Activated T-cell treated with anti-CD3 and anti-CD28 coated beads, Interleukin-2, amount 50 U/mL, for 1 hour (primary cell): ENCODE results near the gene CITED4.

Source experiments
- DNase-seq: peaks from one replicate; pipeline ENCODE4 v3.0.0-alpha.2; 2020

The CITED4 gene

DNA sequence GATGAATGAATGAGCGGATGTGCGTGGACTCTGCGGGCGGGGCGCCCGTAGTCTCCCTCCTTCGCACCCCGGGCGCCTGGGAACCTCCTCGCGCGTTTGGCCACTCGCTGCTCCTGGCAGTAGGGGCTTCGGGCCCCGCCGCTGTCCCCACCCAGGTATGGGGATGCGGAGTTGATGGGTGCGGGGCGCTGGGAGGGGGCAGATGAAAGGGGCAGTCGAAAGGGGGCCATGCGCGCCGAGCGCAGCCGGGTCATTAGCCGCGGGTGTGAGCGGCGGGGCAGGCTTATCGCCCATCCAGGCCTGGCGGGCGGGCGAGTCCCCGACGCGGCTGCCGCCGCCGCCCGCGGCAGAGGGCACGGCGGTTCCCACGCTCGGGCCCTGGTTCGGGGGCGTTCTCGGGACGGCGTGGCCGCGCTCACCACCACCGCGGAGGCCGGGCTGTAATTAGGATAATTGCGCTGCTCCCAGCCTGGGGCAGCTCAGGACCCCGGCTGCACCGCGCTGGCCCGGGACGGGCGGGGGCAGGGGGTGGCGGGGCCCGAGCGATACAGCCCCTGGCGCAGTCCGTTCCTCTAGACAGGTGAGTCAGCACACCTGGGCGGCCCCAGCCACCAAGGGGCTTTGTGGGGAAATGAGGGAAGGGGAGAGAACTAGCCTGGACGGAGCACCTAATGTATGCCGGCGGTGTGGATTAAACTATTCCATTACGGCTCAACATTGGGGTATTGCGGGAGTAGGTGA, 22.1 kb upstream of the CITED4 start:
- no peak for DNase-seq

DNA sequence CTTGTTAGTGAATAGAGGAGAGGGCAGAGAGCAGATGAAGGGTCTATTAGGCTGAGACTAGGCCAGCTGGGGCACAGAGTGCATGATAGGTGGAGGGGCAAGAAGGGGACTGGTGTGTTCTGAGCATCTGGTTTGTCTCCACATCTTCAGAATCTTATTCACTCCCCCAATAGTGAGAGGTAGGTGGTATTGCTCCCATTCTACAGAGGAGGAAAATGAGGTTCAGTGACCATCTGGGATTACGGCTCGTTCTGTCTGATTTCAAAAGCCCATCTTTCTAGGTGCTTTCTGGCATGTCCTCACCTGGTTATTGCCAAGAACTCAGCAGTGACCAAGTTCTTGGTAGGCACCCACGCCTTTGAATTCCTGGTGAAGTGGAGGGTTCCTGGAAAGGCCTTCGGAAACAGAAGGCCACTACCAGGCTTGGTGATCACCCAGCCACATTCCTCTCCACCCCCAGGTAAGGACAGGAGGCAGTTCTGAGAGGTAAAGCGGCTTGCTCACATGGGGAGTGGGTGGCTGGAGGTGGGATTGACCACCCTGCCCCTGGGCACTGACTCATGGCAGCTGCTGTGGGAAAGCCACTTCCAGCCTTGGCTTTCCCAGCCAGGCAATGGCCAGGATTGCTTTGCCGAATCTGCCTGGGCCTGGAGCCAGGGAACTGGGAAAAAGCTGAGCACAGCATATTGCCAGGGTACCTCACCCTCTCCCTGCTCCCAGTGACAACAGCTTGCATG, 18.8 kb upstream of the CITED4 start:
- no peak for DNase-seq

DNA sequence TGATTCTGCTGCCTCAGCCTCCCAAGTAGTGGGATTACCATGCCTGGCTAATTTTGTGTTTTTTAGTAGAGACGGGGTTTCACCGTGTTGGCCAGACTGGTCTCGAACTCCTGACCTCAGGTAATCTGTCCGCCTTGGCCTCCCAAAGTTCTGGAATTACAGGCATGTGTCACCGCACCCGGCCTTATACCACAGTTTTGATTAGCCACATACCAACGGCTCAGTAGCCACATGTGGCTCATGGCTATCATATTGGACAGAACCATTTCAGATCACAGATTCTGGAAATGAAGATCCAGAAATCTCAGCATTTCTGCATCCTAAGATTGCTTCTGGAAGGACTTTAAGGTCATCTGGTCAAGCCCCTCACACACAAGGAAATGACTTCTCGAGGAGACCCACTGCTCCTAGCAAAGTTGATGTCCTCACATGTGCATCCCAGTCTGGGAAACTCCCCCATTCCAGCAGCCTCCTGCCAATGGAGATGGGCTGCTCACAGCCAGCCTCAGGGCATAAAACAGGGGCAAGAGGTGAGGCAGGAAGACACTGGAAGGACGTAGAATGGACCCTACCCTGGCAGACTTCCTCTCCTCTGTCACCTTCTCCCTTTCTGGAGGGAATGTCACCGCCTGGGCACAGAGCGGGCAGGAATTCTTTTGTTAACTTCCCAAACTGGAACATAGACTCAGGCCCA, 17.5 kb upstream of the CITED4 start:
- no peak for DNase-seq

DNA sequence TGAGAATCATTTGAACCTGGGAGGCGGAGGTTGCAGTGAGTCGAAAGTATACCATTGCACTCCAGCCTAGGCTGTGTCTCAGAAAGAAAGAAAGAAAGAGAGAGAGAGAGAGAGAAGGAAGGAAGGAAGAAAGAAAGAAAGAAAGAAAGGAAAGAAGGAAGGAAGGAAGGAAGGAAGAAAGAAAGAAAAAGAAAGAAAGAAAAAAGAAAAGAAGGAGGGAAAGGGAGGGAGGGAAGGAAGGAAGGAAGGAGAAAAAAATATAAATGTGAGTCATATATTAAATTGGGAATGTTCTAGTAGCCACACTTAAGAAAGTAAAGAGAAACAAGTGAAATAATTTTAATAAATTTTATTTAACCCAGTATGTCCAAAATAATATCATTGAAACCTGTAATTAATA, 16.7 kb upstream of the CITED4 start:
- DNase-seq = no peak

DNA sequence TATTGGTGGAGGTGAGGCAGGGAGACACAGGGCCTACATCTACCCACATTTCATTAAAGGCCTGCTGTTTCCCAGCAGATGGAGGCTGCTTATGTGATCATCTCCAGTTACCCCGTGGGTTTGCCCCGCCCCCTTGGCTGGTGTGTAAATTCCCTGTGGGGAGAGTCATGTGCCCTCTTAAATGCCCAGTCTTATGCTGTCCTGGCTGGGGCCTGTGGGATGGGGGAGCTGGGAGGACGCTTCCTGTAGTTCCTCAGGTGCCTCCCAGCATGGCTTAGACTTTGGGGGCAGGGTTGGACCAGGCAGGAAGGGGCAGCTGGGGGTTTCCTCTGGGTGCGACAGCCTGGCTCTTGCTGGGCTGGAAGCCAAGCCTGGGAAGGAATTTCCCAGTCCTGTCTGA, 15.5 kb upstream of the CITED4 start:
- no peak for DNase-seq

DNA sequence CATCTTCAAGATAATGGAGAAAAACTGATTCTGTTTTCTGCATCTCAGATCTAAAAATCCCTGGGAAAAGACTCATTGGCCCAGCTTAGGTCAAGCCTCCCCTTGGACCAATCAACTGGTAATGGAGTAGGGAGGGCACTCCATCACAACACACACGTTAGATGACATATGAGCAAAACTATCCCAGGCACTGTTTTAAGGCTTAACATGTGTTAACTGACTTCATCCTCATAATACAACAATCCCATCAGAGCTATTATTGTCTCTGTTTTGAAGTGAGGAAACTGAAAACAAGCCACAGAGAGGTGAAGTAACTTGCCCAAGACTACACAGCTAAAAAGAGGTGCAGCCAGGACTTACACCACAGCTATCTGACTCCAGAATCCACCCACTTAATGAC, 14.7 kb upstream of the CITED4 start:
- DNase-seq = no peak

DNA sequence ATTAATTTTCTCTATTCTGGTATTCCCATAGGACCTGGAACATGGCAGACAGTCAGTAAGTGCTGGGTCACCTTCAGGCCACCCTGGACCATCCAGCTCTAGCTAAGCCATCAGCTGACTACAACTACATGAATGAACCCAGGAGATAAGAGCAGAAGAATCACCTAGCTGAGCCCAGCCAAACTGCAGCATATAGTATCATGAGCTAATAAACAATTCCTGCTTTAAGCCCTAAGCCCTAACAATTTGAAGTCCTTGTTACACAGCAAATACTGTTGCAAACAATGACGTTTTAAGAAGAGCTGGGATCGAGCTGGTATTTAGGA, 14.2 kb upstream of the CITED4 start:
- DNase-seq = no peak

DNA sequence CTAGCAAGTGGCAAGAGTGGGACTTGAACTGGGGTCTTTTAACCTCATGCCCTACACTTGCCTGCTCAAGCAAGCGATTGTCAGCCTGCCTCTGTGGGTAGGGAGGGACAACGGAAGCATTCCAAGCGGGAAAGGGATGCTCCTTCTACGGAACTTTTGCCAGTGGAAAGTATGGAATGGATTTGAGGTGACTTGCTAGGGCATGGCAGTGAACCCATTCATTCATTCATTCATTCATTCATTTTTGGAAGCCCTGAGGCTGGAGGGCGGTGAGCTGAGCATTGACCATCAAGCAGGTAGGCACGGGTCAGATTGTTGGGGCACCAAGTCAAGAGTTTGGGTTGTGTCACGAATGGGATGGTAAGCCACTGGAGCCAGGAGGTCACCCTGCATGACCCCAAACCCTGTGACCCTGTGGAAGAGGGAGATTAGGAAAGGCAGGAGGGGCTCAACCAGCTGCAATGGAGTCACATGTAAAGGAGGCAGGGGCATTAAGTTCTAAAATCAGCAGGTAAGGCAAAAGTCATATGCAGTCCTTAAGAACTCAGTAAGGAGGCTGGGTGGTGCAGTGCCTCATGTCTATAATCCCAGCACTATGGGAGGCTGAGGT, 11.8 kb upstream of the CITED4 start:
- no peak for DNase-seq

DNA sequence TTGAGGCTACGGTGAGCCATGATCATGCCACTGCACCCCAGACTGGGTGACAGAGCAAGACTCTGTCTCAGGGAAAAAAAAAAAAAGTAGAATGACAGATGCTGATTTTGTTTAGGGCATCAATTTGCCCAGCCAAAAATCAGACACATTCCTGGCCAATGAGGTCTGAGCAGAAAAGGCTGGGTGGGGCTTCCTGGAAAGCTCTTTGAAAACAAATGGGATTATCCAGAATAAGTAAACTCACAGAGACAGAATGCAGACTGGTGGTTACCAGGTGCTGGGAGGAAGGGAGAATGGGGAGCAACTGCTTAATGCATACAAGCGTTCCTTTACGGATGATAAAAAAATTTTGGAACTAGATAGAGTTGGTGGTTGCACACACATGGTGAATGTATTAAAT, 10.1 kb upstream of the CITED4 start:
- no peak for DNase-seq

DNA sequence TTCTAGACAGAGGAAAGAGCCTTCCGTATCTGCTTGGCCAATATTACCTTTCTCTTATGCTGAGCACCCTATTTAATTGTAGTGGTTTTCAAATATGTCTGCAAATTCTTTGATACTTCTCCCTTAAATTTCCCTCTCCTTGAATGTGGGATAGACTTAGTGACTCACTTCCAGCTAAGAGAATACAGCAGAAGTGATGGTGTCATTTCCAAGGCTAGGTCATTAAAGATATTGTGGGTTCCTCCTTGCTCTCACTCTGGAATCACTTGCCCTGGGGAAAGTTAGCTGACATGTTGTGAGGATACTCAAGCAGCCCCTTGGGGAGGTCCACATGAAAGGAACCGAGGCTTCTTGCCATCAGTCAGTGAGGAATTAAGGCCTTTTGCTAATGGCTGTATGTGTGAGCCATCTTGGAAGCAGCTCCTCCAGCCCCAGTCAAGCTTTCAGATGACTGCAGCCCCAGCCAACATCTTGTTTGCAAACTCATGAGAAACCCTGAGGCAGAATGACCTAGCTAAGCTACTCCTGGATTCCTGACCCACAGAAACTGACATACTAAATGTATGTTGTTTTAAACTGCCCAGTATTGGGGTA, 8.1 kb upstream of the CITED4 start:
- no peak for DNase-seq

DNA sequence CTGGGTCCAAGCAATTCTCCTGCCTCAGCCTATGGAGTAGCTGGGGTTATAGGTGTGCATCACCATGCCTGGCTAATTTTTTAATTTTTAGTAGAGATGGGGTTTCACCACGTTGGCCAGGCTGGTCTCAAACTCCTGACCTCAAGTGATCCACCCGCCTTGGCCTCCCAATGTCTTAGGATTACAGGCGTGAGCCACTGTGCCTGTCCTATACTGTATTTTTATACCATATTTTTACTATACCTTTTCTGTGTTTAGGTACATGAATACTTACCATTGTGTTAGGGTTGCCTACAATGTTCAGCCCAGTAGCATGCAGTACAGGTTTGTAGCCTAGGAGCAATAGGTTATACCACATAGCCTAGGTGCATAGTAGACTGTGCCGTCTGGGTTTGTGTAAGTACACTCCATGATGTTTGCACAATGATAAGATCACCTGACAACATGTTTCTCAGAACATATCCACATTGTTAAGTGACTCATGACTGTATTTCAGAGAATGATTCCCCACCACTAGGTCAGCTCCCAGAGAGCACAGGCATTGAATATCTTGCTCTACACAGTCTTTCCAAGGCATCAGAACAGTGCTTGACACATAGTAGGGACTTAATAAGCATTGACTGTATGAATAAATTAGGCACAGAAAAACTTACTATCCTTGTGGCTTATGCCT, 6.0 kb upstream of the CITED4 start:
- no peak for DNase-seq

DNA sequence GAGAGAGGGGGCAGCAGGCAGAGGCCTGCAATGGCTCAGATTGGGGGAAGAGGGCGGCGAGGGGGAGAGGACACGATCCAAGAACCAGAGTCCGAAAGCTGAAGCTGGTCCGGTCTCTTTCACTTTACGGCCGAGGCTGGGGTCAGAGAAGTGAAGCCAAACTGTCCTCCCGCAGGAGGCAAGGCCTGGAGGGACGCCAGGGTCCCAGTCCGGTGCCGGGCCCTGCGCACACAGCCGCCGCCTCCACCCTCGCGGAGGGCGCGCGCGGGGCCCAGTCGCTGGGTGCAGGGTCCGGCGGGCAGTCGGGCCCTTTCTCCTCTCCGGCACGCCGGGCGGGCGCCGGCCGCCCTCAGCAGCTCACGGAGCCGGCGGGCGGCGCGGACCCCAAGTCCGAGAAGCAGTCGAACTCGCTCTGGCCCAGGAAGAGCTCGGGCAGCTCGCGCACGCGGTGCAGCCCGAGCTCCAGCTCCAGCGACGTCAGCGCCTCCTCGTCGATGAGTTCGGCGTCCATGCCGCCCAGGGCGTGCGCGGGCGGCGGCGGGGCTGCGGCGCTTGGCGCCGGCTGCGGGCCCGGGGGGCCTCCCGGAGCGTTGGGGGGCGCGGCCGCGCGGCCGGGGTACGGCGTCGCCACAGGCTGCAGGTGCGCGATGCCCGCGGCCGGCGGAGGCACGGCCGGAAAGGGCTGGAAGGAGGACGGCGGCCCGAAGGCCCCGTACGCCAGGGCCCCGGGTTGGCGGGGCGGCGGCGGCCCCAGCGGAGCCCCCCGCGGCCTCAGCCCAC, 749 bp downstream of the CITED4 start:
- peak; percentile 56 for DNase-seq

DNA sequence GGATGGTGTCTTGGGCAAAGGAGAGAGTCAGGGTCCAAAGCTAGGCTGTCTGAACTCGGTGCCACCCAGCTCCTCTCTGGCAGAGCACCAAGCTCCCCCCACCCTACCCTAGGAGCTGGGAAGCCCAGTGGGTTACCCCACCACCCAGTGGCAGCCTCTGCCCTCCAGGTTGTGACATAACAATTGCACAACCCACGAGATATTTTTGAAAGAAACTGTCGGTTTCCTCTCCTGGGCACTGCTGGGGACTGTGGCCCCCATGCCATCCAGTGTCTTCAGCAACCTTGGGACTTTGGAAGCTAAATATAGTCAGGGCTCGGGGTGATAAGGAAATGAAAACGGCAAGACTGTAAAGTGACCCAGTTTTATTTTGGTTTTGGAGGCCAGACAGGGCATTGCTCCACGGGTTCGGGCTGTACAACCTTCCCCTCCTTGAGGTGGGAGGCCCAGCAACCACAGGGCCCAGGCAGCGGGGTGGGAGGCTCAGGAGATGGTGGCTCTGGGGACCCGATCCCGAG, 1.4 kb downstream of the CITED4 start:
- DNase-seq = no peak

DNA sequence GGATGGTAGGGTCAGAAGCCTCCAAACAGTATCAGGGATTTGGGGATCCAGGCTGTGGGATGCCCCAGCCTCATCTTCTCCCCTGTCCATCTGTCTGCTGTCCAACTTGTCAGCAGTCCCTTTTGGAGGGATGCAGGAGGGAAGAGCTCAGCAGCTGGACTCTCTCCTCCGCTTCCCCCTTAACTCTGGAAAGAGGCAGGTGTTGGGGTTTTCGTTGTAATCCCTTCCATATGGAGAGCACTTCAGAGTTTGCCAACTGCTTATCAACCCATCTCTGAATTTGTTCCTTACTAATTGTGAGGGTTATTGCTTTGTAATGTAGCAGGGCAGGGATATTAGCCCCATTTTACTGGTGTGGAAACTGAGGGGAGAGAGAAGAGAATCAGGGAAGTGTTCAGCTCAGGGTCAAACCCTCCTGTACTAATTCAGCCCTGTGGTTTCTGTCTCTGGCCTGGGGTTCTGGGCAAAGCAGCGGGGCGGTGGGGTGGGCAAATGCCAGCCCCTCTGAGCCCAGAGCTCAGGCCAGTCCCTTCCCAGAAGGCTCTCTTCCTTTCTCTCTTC, 3.2 kb downstream of the CITED4 start:
- no peak for DNase-seq

DNA sequence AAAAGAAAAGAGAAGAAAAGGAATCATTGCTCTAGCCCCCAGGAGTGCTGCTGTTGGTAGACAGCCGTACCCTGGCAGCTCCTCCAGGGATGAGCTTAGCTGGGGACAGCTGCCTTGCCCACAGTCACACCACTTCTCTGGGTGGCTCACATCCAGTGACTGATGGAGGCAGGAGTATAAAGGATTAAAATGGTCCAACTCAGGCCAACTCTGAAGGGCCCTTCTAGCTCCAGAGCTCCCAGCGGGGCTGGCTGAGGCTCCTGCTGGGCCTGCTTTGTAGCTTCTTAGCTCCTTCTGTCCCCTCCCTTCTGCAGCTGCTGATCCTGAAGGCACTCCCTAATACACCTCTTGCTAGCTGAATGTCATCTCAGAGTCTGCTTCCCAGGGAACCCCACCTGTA, 4.4 kb downstream of the CITED4 start:
- DNase-seq = no peak

DNA sequence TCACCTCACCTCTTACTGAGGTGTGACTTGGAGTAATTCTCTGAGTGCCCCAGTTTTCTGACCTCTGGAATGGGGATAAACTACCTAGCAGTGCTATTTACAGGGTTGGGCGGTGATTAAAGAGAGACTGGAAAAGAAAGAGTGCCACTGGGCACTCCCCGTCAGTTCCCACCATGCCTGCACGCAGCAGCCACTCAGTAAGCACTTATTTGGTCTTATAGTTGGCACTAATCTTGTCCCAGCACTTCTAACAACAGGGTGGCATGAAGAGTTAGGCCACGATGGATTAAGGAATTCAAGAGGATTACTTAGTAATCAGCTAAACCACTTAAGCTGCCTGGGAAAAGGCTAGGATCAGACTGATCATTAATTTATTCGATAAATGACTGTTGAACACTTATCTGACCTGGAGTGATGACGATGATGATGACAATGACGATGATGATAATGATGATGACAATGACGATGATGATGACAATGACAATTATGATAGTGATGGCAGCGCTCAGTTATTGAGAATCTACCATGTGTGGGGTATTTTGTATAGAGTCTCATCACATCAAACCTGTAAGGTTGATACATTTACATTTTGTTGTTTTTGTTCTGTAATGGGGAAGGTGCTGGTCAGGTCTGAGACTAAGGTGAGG, 5.4 kb downstream of the CITED4 start:
- DNase-seq = no peak

DNA sequence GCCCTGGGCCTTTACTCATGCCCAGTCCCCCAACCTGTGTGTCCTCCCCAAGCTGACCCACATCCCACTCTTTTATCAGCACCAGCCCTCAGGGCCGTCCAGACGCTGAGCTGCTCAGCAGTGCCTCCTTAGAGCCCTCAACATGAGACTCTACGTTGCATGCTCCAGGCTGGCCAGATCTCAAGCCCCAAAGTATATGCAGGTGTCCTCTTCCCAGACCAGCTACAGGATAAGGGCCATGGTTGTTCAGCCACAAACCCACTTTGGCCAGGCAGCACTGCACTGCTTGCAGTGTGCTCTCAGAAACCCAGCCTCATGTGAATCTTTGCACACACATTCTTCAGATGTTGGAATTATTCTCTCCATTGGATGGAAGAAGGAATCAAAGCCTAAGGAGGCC, 6.0 kb downstream of the CITED4 start:
- DNase-seq = no peak

DNA sequence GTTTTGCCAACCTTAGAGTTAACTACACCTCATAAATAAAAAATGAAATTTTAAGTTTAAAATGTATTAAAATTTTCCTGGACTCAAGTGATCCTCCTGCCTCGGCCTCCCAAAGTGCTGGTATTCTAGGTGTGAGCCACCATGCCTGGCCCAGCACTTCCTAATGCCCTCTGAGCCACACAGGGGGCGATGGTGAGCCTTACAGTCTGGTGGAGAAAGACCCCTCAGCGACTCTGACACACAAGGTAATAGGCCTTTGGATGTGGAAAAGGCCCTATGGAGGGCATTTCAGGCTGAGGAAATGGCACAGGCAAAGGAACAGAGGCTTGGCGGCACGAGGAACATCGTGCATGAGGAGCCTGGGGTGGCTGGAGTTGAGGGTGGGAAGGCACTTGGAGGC, 6.7 kb downstream of the CITED4 start:
- peak; percentile 31 for DNase-seq

DNA sequence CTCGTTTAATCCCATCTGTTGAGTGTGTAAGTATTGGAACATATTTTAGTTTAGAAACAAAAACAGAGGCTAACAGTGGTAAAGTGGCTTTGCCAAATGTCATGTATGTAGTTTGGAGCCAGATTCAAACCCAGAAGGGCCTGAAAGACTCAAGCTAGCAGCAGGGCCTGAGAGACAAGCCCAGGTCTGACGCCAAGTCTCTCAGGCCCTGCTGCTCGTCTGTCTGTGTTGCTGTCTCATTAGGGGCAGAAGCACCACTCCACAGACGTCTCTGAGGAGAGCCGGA, 8.3 kb downstream of the CITED4 start:
- no peak for DNase-seq

DNA sequence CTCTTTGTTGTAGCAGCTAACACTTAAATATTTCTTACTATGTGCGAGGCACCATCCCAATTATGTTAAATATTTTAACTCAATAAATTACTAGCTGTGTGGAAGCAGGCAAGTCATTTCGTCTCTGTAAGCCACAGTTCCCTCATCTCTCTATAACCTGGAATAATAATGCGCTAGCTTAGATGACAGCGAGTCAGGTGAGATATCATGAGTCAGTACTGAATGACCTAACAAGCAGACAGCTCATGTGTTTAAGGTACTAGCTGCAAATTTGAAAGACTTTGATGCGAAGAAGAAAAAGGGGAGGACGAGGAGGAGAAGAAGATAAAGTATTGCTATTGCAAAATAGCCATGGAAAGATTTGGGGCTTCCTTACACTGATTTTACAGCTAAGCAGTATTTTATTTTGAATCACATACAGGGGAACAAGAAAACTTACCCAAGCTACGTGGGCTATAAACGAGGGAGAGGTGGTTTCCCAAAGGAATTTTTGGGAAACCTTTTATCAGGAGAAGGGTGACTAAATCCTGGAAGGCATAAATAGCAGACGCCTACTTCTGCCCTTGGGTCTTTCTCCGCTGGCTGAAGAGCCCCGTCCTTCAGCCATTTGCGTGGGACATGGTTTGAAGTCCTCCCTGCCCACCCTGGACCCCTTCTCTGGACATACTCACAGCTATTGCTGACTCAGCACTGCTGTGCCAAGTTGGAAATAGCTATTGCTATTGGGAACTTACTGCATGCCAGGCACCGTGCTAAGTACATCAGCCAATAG, 8.9 kb downstream of the CITED4 start:
- DNase-seq = no peak
